K562 (cell line): ENCODE results near the gene TLR3. TPM values are rescaled to one million over a fixed set of nuclear protein-coding genes. Genes with fewer than 3 reads are reported as not detected.

Experiments used
- ATAC-seq: fragments of 200-7000 bp; cut with Tn5 transposase; 3 replicates; pipeline ENCODE4 v1.9.1; 2020; ENCODE audit warnings: moderate library complexity
- BruUV-seq: library from RNA; stranded (reverse); fragments of 400-500 nt; replicated peaks from 2 replicates; lab custom pipeline; 2021; lab: Mats Ljungman, UMichigan
- CTCF ChIA-PET: fragments of 300-600 bp; formaldehyde crosslinking; extraction: SDS; loops from one replicate; lab custom pipeline; 2021; ENCODE audit warnings: low intra/inter-chr PET ratio; lab: Yijun Ruan, JAX
- POLR2A ChIA-PET: fragments of 300-600, 350-650 bp; sonication (Branson Sonifier 250); formaldehyde crosslinking; extraction: SDS; loops from one replicate; lab custom pipeline; 2021; ENCODE audit warnings: antibody characterized with exemption, inconsistent platforms; lab: Yijun Ruan, JAX
- DNase-seq, 4 experiments: peaks; one replicate each; pipeline versions ENCODE4 v3.0.0 to v3.0.0-alpha.2; 2011 to 2018; ENCODE audit warnings: low spot score in 3 of 4, mixed read lengths in 3 of 4; ENCODE audit errors: extremely low read depth in 1 of 4
- FAIRE-seq: peaks from 2 replicates; lab custom pipeline; 2011; peaks lifted over from hg19 to GRCh38; lab: Jason Lieb, UNC
- H2AFZ ChIP-seq: 2 replicates; pipeline ENCODE4 v1.6.0; 2011; ENCODE audit warnings: low read depth, low read length, control low read depth, inconsistent platforms
- H3K27ac ChIP-seq: fragments of 200-600 bp; 3 replicates; pipeline ENCODE4 v1.8.0; 2011; ENCODE audit warnings: low read depth, mild to moderate bottlenecking, control low read depth, inconsistent platforms, low read length, moderate library complexity, mixed read lengths; ENCODE audit errors: extremely low read depth
- H3K27me3 ChIP-seq, 2 experiments: fragments of 300-600 bp in 1 of 2; 2 replicates in 1 of 2; 3 replicates in 1 of 2; pipeline versions ENCODE4 v1.6.0 to v1.8.0; 2011; ENCODE audit warnings: inconsistent platforms in 2 of 2, low read length in 2 of 2, mild to moderate bottlenecking in 1 of 2, mixed read lengths in 1 of 2, moderate library complexity in 1 of 2; ENCODE audit not compliant: control insufficient read depth in 2 of 2, insufficient read depth in 2 of 2
- H3K36me3 ChIP-seq: fragments of 300-600 bp; 3 replicates; pipeline ENCODE4 v1.8.0; 2011; ENCODE audit warnings: mild to moderate bottlenecking, low read length, inconsistent platforms; ENCODE audit not compliant: control insufficient read depth, insufficient read depth
- H3K4me1 ChIP-seq, 2 experiments: fragments of 200-600 bp in 1 of 2; replicated peaks in 1 of 2; 2 replicates in 1 of 2; 3 replicates in 1 of 2; pipeline versions ENCODE4 v1.5.1 to v1.8.0; 2011; ENCODE audit warnings: inconsistent platforms in 2 of 2, low read length in 2 of 2, mild to moderate bottlenecking in 1 of 2, mixed read lengths in 1 of 2, moderate library complexity in 1 of 2; ENCODE audit not compliant: control insufficient read depth in 2 of 2, insufficient read depth in 2 of 2
- H3K4me2 ChIP-seq: 2 replicates; pipeline ENCODE4 v1.6.1; 2011; ENCODE audit warnings: low read length, control low read depth, inconsistent platforms, mixed read lengths; ENCODE audit not compliant: insufficient read depth
- H3K4me3 ChIP-seq: fragments of 200-600 bp; sonication (generic), shearing (Covaris generic); 2 replicates; pipeline ENCODE4 v1.5.1; 2016; ENCODE audit warnings: control low read depth, inconsistent platforms
- H3K79me2 ChIP-seq: fragments of 200-600 bp; 3 replicates; pipeline ENCODE4 v1.8.0; 2011; ENCODE audit warnings: low read length, inconsistent platforms; ENCODE audit not compliant: control insufficient read depth, insufficient read depth
- H3K9ac ChIP-seq, 2 experiments: 2 replicates each; pipeline versions ENCODE4 v1.6.0 to v1.6.1; 2011; ENCODE audit warnings: low read depth in 2 of 2, low read length in 2 of 2, control low read depth in 1 of 2, inconsistent platforms in 1 of 2, mild to moderate bottlenecking in 1 of 2, mixed read lengths in 1 of 2; ENCODE audit not compliant: insufficient read depth in 1 of 2
- H3K9me1 ChIP-seq: one replicate; pipeline ENCODE4 v1.6.0; 2011; ENCODE audit warnings: inconsistent platforms, mild to moderate bottlenecking, low read length, moderate library complexity; ENCODE audit not compliant: control insufficient read depth, insufficient read depth
- H3K9me3 ChIP-seq: replicated peaks from 2 replicates; pipeline ENCODE4 v1.5.1; 2011; ENCODE audit warnings: low read depth, low read length, inconsistent platforms; ENCODE audit not compliant: control insufficient read depth, insufficient read depth
- H4K20me1 ChIP-seq: replicated peaks from 2 replicates; pipeline ENCODE4 v1.6.1; 2011; ENCODE audit warnings: low read length, inconsistent platforms, mixed read lengths; ENCODE audit not compliant: control insufficient read depth, insufficient read depth
- HOXB6 ChIP-seq: fragments of 250-450 bp; sonication (Bioruptor Pico); IDR thresholded peaks from 2 replicates; pipeline ENCODE4 v1.5.1; 2022; ENCODE audit warnings: mild to moderate bottlenecking, borderline replicate concordance
- ILK ChIP-seq: fragments of 450-650 bp; IDR thresholded peaks from 2 replicates; pipeline ENCODE4 v1.6.1; 2016; ENCODE audit warnings: missing genetic modification characterization, low read depth, mild to moderate bottlenecking, missing compliant biosample characterization, moderate library complexity, borderline replicate concordance
- MTF1 ChIP-seq: fragments of 250-450 bp; sonication (Bioruptor Pico); IDR thresholded peaks from 2 replicates; pipeline ENCODE4 v1.9.0; 2021; ENCODE audit warnings: moderate library complexity, mild to moderate bottlenecking, inconsistent platforms, borderline replicate concordance
- RAD21 ChIP-seq, 2 experiments: fragments of 250-450 bp in 1 of 2; fragments of 450-650 bp in 1 of 2; sonication (Bioruptor Pico) in 1 of 2; formaldehyde crosslinking in 1 of 2; IDR thresholded peaks in 1 of 2; conservative IDR thresholded peaks in 1 of 2; 2 replicates each; pipeline versions ENCODE4 v1.4.0 to v1.8.0; 2020 to 2022; ENCODE audit warnings: mild to moderate bottlenecking in 2 of 2, moderate library complexity in 1 of 2
- SMARCA4 ChIP-seq: fragments of 450-650 bp; IDR thresholded peaks from 2 replicates; pipeline ENCODE4 v1.6.1; 2016
- SRSF3 ChIP-seq: fragments of 200-400 bp; formaldehyde crosslinking; IDR thresholded peaks from 2 replicates; pipeline ENCODE4 v1.6.1; 2016; ENCODE audit warnings: mild to moderate bottlenecking, low read length, moderate library complexity; ENCODE audit not compliant: insufficient read depth
- ZNF778 ChIP-seq: fragments of 450-650 bp; formaldehyde crosslinking; IDR thresholded peaks from 2 replicates; pipeline ENCODE4 v1.4.0; 2020; ENCODE audit warnings: mild to moderate bottlenecking, moderate library complexity
- WGBS: fragments of 100-300 bp; shearing (Covaris generic); methylation state at CpG from one replicate; pipeline ENCODE4 v1.1.6; 2016; ENCODE audit warnings: low coverage, mixed read lengths; ENCODE audit not compliant: insufficient coverage; ENCODE audit errors: missing lambda C conversion rate; 5-methylcytosine and 5-hydroxymethylcytosine counted together
- in situ Hi-C: fragments of 300-500 bp; cut with MboI; formaldehyde crosslinking; loops from 4 replicates; pipeline ENCODE4 v1.15.0; 2018; ENCODE audit warnings: inconsistent platforms, mixed read lengths
- intact Hi-C: fragments of 100-400 bp; cut with micrococcal nuclease; formaldehyde crosslinking; loops from 2 replicates; pipeline ENCODE4 v1.14.2; 2022
- polyA plus RNA-seq, 8 experiments: library from polyadenylated mRNA; depleted of rRNA in 4 of 8; stranded (reverse) in 5 of 8; unstranded in 3 of 8; fragments of >200 nt; fragmentation: Nextera tagmentation in 2 of 8; fragmentation: Illumina TruSeq in 1 of 8; extraction: Ambion mirVana in 2 of 8; extraction: Trizol in 1 of 8; gene quantifications; 2 replicates each; pipeline versions ENCODE4 v1.2.1 to v1.2.3, GENCODE V29; 2011 to 2014; ENCODE audit warnings: inconsistent platforms in 1 of 8, missing spikeins in 1 of 8
- total RNA-seq, 7 experiments: library from RNA; depleted of rRNA in 6 of 7; stranded (reverse); fragments of >200 nt in 6 of 7; fragmentation: Illumina TruSeq in 2 of 7; extraction: Trizol in 2 of 7; gene quantifications; 2 replicates each; pipeline versions ENCODE4 v1.2.1 to v1.2.3, GENCODE V29; 2011 to 2021; ENCODE audit warnings: low replicate concordance in 1 of 7

Gene TLR3
- total and polyA plus RNA-seq, 9 of the 15 experiments (the other 6 are each of a cell fraction or from before 2014, with no cell fraction given): 0.01 TPM; not detected in 8

DNA sequence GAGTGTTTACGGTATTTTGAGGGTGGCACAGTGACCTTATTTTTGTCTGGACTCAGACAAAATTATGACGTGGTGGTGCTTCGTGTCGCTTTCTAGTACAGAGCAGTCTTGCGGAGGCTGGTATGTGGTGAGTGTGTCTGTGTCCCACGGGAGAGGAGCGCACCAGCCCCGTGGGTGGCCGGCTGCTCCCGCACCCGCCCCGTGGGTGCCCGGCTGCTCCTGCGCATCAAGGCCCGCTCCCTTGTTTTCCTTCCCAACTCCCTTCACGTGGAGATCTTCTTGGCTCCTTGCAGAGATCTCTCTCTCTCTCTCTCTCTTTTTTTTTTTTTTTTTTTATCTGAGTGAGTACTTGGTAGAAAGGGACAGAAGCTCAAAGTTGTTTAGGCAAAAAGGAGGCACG is 23.3 kb downstream of the TLR3 start:
- TF ChIP-seq ZNF778 (CRISPR knock-in tag) (no peak), RAD21 (CRISPR knock-in tag; conservative IDR thresholded peaks at IDR 0.05 in 1 of 2, IDR thresholded peaks at IDR 0.05 in 1 of 2) (no peak)
- no peak overlapping the region for H3K4me2 ChIP-seq
- ATAC-seq (no peak), DNase-seq (no peak), FAIRE-seq (no peak)
- H3K36me3 ChIP-seq: no peaks in the 10 kb centered on the region
- no peaks in the 10 kb centered on the region for H3K9me1 ChIP-seq
- POLR2A ChIA-PET: interaction anchor here (0.7 to 0.9 kb wide), 2 partner anchors 13 to 696 kb away, joined by 3 read pairs; partner anchors contain the start of gene ANKRD37
- H4K20me1 ChIP-seq: no peaks in the 10 kb centered on the region; the same call in 1 of the 2 replicates
- no peaks in the 10 kb centered on the region for H3K4me1 ChIP-seq
- H3K9me3 ChIP-seq: no peaks in the 10 kb centered on the region
- no TSS peak for BruUV-seq
- H3K27ac ChIP-seq: no peak overlapping the region
- intact Hi-C loops (no loop called here), in situ Hi-C loops (no loop called here)
- H3K79me2 ChIP-seq: no peaks in the 10 kb centered on the region
- WGBS: 3% methylated on average over 13 of the region's 17 CpGs
- CTCF ChIA-PET: no interaction called here
- no peak overlapping the region for H3K4me3 ChIP-seq
- H2AFZ ChIP-seq: no peak overlapping the region
- H3K9ac ChIP-seq: no peak overlapping the region
- peaks cover 15 to 50% of the 10 kb centered on the region in 2 experiments; a peak in 4 of 5 replicates for H3K27me3 ChIP-seq

DNA sequence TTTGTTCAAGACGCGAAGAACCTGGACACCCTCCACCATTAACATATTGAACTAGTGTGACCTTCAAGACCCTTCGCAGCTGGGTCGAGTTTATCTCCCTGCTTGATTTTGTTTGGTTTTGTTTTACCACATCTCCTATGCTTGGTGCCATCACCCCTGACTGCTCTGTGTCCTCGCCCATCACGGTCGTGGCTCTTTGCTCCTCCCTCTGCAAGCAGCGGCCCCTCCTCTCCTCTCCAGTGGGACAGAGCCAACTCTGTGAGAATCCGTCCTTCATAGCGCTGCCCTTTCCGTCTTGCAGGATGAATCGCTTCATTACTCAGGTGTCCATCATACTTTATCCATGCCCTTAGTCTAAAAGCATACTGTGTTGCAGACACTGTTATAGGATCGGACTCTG is 26.4 kb downstream of the TLR3 start:
- Histone ChIP-seq H2AFZ (no peak overlapping the region), H4K20me1 (no peaks in the 10 kb centered on the region; the same call in 1 of the 2 replicates), H3K4me1 (no peaks in the 10 kb centered on the region), H3K9ac (no peak overlapping the region), H3K79me2 (no peaks in the 10 kb centered on the region), H3K36me3 (no peaks in the 10 kb centered on the region), H3K9me3 (no peaks in the 10 kb centered on the region), H3K4me3 (no peak overlapping the region), H3K9me1 (no peaks in the 10 kb centered on the region), H3K4me2 (no peak overlapping the region), H3K27me3 (peaks cover 21 to 60% of the 10 kb centered on the region in 2 experiments; a peak in 4 of 5 replicates), H3K27ac (no peak overlapping the region)
- no peak for DNase-seq
- ATAC-seq: no peak
- 4% methylated on average over 13 of the region's 13 CpGs for WGBS
- no peak for FAIRE-seq
- intact Hi-C loops: no loop called here
- ChIA-PET CTCF (no interaction called here), POLR2A (interaction anchor here (0.7 kb wide), 1 partner anchor 14 kb away, joined by 3 read pairs; no protein-coding TSS in a partner anchor)
- BruUV-seq: no TSS peak
- in situ Hi-C loops: no loop called here
- no peak for TF ChIP-seq HOXB6 (CRISPR knock-in tag)
- TF ChIP-seq ILK: no peak
- TF ChIP-seq SRSF3: no peak
- TF ChIP-seq MTF1 (CRISPR knock-in tag): no peak
- no peak for TF ChIP-seq SMARCA4
